ENCODE data around the gene RALGPS1.
"Not testable (repeated sequence)": the region's sequence is repeated elsewhere in the genome, so short reads cannot be mapped to it uniquely, and the experiment has no call there.

The RALGPS1 gene

GRCh38 chr9:127140181-127140580, 225.6 kb downstream of the RALGPS1 start:
- no peak for FAIRE-seq

- FAIRE-seq, result no peak
Observed at GRCh38 chr9:127140842-127141675, 226.5 kb downstream of the RALGPS1 start.

GRCh38 chr9:127142291-127142690, 227.7 kb downstream of the RALGPS1 start:
- FAIRE-seq, result no peak

GRCh38 chr9:127142931-127143464, 228.4 kb downstream of the RALGPS1 start:
- FAIRE-seq, result peak; percentile 74

- no peak for FAIRE-seq
Observed at GRCh38 chr9:127143920-127144465, 229.4 kb downstream of the RALGPS1 start.

- no peak for FAIRE-seq
Observed at GRCh38 chr9:127144670-127145445, 230.3 kb downstream of the RALGPS1 start.

- not testable (repeated sequence) for FAIRE-seq
Observed at GRCh38 chr9:127146841-127147240, 232.3 kb downstream of the RALGPS1 start.

GRCh38 chr9:127147251-127147650, 232.7 kb downstream of the RALGPS1 start:
- no peak for FAIRE-seq

- FAIRE-seq, result no peak
Observed at GRCh38 chr9:127148014-127148413, 233.4 kb downstream of the RALGPS1 start.

GRCh38 chr9:127149010-127149409, 234.4 kb downstream of the RALGPS1 start:
- no peak for FAIRE-seq

GRCh38 chr9:127149463-127150390, 235.1 kb downstream of the RALGPS1 start:
- no peak for FAIRE-seq

GRCh38 chr9:127153501-127153900, 238.9 kb downstream of the RALGPS1 start:
- no peak for FAIRE-seq

GRCh38 chr9:127154003-127154389, 239.4 kb downstream of the RALGPS1 start:
- FAIRE-seq, result no peak

- FAIRE-seq, result no peak
Observed at GRCh38 chr9:127154390-127155191, 240.0 kb downstream of the RALGPS1 start.

GRCh38 chr9:127155314-127155960, 240.9 kb downstream of the RALGPS1 start:
- no peak for FAIRE-seq

- no peak for FAIRE-seq
Observed at GRCh38 chr9:127158786-127159324, 244.3 kb downstream of the RALGPS1 start.

GRCh38 chr9:127159325-127159801, 244.8 kb downstream of the RALGPS1 start:
- FAIRE-seq, result no peak

GRCh38 chr9:127159949-127160610, 245.5 kb downstream of the RALGPS1 start:
- FAIRE-seq, result no peak

- FAIRE-seq, result no peak
Observed at GRCh38 chr9:127161081-127161624, 246.6 kb downstream of the RALGPS1 start.
